RWPE2 (cell line): ENCODE results near the gene LTBP2.

Experiments used
- ATAC-seq: fragments of 200-7000 bp; cut with Tn5 transposase; 3 replicates; pipeline ENCODE4 v1.9.1; 2021; ENCODE audit warnings: low read depth
- DNase-seq: peaks from one replicate; pipeline ENCODE4 v3.0.0-alpha.2; 2020; ENCODE audit warnings: low spot score
- H3K27ac ChIP-seq: fragments of 450-650 bp; 2 replicates; pipeline ENCODE4 v1.5.1; 2017; ENCODE audit warnings: mild to moderate bottlenecking; ENCODE audit not compliant: poor library complexity, severe bottlenecking
- H3K27me3 ChIP-seq: fragments of 250-450 bp; sonication (Bioruptor Pico); 2 replicates; pipeline ENCODE4 v1.5.1; 2021; ENCODE audit warnings: mild to moderate bottlenecking, moderate library complexity; ENCODE audit not compliant: insufficient read depth, poor library complexity, severe bottlenecking
- H3K36me3 ChIP-seq: fragments of 250-450 bp; sonication (Bioruptor Pico); 2 replicates; pipeline ENCODE4 v1.5.1; 2020; ENCODE audit warnings: low read depth, mild to moderate bottlenecking, moderate library complexity
- H3K4me1 ChIP-seq: fragments of 250-450 bp; sonication (Bioruptor Pico); 2 replicates; pipeline ENCODE4 v1.5.1; 2021; ENCODE audit warnings: mild to moderate bottlenecking, moderate library complexity; ENCODE audit not compliant: insufficient read depth, poor library complexity, severe bottlenecking
- H3K4me3 ChIP-seq: fragments of 250-450 bp; sonication (Bioruptor Pico); 2 replicates; pipeline ENCODE4 v1.5.1; 2021; ENCODE audit warnings: mild to moderate bottlenecking, moderate library complexity; ENCODE audit not compliant: severe bottlenecking
- H3K9me3 ChIP-seq: fragments of 250-450 bp; sonication (Bioruptor Pico); 2 replicates; pipeline ENCODE4 v1.5.1; 2021; ENCODE audit warnings: mild to moderate bottlenecking, moderate library complexity; ENCODE audit not compliant: severe bottlenecking
- TF ChIP-seq, protein P1 (sequence below): fragments of 450-650 bp; IDR thresholded peaks from one replicate; pipeline ENCODE4 v1.5.1; 2017; ENCODE audit warnings: mild to moderate bottlenecking, moderate library complexity; ENCODE audit not compliant: poor library complexity, severe bottlenecking

Gene LTBP2

DNA sequence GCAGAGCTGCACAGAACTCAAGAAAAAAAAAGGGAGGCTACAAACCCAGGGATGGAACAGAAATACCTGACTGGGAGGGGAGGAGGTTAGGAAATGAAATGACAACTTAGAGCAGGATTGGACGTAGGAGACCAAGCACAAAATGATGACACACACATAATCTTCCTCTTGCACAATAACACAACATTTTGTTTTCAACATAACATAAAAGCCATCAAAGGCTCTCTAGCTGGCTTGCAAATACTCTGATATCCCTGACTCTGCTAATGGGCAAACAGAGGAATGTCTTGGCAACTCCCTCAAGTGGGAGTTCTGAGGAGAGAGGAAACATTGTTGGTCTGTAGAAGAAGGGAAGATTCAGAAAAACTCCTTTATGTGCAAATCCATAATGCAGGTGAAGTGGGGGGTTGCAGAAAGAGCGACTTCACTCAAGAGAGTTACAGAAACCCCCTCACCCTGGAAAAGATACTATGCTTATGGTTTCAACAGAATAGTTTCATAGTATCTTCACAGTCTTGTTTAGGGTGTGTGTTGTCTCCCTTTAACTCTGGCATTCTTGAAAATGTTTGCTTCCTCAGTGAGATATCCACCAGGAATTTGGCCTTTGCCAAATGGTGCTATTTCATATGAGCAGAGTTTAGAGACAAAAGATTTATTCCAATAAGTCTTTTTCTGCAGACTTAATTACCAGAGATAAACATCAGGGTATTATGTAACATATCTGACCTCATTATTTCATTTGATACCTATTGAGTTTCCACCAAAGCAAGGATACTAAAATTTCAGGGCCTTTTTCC lies 43.8 kb upstream of the LTBP2 start:
- H3K27me3 ChIP-seq: no peaks in the 10 kb centered on the region
- no peaks in the 10 kb centered on the region for H3K9me3 ChIP-seq
- H3K36me3 ChIP-seq: peaks cover 20% of the 10 kb centered on the region
- peak overlapping the region; percentile 85 for H3K27ac ChIP-seq
- TF ChIP-seq, protein P1, sequence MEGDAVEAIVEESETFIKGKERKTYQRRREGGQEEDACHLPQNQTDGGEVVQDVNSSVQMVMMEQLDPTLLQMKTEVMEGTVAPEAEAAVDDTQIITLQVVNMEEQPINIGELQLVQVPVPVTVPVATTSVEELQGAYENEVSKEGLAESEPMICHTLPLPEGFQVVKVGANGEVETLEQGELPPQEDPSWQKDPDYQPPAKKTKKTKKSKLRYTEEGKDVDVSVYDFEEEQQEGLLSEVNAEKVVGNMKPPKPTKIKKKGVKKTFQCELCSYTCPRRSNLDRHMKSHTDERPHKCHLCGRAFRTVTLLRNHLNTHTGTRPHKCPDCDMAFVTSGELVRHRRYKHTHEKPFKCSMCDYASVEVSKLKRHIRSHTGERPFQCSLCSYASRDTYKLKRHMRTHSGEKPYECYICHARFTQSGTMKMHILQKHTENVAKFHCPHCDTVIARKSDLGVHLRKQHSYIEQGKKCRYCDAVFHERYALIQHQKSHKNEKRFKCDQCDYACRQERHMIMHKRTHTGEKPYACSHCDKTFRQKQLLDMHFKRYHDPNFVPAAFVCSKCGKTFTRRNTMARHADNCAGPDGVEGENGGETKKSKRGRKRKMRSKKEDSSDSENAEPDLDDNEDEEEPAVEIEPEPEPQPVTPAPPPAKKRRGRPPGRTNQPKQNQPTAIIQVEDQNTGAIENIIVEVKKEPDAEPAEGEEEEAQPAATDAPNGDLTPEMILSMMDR: no peak
- DNase-seq: no peak
- H3K4me1 ChIP-seq: peaks cover 52% of the 10 kb centered on the region
- H3K4me3 ChIP-seq: no peak overlapping the region
- peak; percentile 66 for ATAC-seq

DNA sequence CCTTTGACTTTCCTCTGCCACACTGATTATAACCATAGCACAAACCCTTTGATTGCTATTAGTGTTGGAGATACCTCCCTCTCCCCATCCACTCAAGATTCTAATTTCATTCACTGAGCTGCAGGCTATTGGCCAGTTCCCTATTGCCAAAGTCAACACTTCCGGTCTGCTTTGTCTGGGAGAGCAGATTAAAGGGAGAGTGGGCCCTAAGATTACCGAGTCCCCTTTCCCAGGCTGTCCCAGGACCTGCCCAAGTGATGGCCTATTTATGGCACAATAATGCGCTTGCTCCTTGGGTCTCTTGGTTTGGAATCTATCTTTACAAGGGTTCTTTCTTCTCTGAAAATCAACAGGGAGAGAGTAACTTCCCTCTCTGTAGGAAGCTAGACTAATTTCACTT lies 42.9 kb upstream of the LTBP2 start:
- peaks cover 13% of the 10 kb centered on the region for H3K36me3 ChIP-seq
- TF ChIP-seq, protein P1: no peak
- peak overlapping the region; percentile 85 for H3K27ac ChIP-seq

DNA sequence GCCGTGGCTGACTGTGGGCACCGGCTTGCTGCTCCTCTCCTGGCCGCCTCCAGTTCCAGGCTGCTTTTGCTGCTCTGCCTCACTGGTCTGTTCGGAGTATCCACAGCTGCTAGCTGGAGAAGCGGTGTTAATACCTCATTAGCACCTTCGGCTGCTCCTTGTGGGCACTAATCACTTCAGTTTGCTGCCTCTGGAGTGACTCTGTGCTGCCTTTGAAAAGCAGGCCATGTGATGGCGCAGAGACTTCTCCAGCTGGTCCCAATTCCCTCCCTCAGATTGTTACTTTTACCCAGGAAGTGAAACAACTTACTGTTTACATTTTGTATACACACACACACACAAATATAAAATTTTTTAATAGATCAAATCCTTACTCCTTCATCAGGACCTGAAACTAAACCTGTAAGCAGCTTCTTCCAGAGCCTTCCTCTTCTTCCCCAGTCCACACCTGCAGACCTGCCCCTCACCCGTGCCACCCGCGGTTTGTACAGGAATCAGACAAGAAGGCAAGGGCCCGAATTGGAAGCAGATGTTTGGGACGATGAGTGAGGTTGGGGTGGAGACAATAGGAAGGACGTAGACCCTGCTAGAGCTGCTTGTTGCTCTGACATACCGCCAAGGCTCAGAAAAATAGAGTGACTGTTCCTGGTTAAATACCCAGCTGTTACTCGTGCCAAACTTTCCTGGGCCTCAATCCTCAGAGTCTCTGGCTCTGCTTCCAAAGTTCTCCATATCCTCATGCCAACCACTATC lies 41.5 kb upstream of the LTBP2 start:
- H3K9me3 ChIP-seq: no peaks in the 10 kb centered on the region
- no peak for ATAC-seq
- no peak overlapping the region for H3K4me3 ChIP-seq
- no peaks in the 10 kb centered on the region for H3K27me3 ChIP-seq
- H3K27ac ChIP-seq: peak overlapping the region; percentile 1
- H3K4me1 ChIP-seq: peaks cover 51% of the 10 kb centered on the region
- no peak for DNase-seq
- peaks cover 9% of the 10 kb centered on the region for H3K36me3 ChIP-seq
- TF ChIP-seq, protein P1: no peak

More for the DNA sequence above, 42.9 kb upstream of the LTBP2 start:
- no peak overlapping the region for H3K4me3 ChIP-seq
- no peak for DNase-seq
- H3K9me3 ChIP-seq: no peaks in the 10 kb centered on the region
- H3K27me3 ChIP-seq: no peaks in the 10 kb centered on the region
- no peak for ATAC-seq
- peaks cover 51% of the 10 kb centered on the region for H3K4me1 ChIP-seq

DNA sequence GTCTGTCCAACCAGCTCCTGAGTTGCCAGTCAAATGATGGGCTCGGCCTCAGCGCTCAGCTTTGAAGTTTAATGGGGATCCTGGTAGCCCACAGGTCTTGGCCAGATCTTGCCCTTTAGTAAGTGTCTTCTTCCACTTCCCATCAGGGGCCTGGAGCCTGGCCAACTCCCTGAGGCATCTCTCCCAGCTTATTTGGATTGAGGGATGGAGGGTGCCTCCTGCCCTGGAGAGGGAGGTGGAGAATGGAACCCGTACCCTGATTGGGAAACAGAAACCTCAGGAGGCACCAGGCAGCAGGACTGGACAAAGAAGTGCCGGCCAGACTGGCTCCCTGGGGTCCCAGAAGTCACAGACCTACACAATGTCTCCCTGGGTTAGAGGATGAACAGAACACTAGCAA lies 40.5 kb upstream of the LTBP2 start:
- no peak for ATAC-seq
- Histone ChIP-seq H3K9me3 (no peaks in the 10 kb centered on the region), H3K4me1 (peaks cover 60% of the 10 kb centered on the region), H3K36me3 (peaks cover 7% of the 10 kb centered on the region; the same call in 1 of the 2 replicates), H3K27ac (peak overlapping the region; percentile 49), H3K4me3 (no peak overlapping the region), H3K27me3 (no peaks in the 10 kb centered on the region)
- TF ChIP-seq, protein P1: no peak
- no peak for DNase-seq
